Renal cortex interstitium (tissue), 11 donors: Measurements from ENCODE around the gene MAP3K9. TPM values are rescaled to one million over a fixed set of nuclear protein-coding genes. Genes with fewer than 3 reads are reported as not detected.

Source experiments
- DNase-seq, 11 donors: peaks; one replicate each; pipeline ENCODE4 v3.0.0-alpha.2; 2013; ENCODE audit warnings: low read depth in 9 of 11, low spot score in 4 of 11; ENCODE audit errors: extremely low read depth in 1 of 11
- polyA plus RNA-seq, 3 donors: library from polyadenylated mRNA; unstranded; fragments of 120-200 nt; gene quantifications; one replicate each; pipeline ENCODE4 v1.2.1, GENCODE V29; 2013; ENCODE audit not compliant: insufficient read length in 3 of 3

Gene MAP3K9
- polyA plus RNA-seq, 3 donors = 3.9 to 4.8 (median 3.9) TPM

DNA sequence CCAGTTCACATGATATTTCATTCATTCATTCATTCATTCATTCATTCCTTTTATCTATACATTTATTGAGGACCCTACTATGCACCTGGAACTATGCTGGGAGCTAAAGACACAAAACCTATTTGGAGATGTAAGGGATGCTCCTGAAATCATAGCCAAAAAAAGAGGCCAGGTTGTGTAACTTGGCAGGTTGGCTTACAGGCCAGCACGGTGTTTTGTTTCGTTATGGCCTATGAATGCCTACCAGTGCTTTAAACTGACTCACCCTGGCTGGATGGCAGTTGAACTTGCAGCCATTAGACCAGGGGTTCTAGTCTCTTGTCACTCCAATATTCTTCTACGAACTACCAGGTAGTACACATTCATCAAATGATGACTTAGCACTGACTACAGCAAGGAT is 15.7 kb downstream of the MAP3K9 start:
- no peak for DNase-seq

DNA sequence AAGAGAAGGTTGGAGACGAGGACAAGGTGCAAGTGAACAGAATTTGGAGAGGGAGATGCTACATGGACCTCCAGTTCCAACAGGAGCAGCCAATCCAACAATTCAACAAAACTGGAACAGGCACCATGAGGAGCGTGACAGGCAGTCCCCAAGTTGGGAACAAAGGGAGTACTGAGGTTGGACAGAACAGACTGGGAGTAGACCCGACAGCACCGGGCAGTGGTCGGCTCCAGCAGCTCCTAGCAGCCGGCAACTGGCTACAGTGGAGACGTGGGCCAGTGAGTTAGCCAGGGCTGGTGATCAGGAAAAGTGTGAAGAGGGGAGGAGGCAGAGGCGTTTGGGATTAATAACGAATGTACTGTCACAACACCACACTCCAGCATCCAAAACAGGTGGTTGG is 16.4 kb downstream of the MAP3K9 start:
- DNase-seq = no peak

DNA sequence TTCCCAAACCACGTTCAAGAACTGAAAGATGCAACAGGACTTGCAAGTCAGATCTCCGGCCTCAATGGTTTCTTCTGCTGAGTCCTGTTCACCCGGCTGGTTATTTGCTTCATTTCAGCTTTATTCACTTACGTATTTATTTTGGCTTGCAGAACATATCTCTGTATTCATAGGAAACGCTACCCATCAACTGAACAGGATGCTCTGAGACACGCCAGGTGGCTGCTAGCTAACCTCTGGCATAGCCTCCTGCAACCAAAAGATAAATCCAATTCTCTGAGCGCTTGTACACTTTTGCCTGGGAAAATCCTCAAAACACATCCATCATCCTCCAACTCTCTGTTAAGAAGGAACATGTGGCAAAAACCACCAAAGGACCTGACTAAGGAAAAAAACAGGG is 17.3 kb downstream of the MAP3K9 start:
- no peak for DNase-seq

DNA sequence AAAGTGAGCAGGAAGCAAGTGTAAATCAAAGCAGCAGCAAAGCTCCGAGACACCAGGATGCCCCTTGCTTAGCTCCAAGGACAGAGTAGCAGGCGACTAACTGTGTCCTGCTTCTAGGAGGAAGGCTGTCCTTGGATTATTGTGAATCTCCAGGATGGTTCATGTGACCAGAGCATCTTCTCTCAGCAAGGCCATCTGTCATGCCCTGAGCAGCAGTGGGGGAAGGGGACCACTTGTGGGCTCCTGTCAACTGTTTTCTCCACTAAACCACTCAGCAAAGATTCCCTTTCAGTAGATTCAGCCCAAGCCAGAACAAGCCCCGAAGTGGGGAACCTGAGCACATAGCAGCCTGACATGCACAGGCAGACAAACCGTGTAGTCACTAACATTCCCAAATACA is 19.4 kb downstream of the MAP3K9 start:
- no peak for DNase-seq

DNA sequence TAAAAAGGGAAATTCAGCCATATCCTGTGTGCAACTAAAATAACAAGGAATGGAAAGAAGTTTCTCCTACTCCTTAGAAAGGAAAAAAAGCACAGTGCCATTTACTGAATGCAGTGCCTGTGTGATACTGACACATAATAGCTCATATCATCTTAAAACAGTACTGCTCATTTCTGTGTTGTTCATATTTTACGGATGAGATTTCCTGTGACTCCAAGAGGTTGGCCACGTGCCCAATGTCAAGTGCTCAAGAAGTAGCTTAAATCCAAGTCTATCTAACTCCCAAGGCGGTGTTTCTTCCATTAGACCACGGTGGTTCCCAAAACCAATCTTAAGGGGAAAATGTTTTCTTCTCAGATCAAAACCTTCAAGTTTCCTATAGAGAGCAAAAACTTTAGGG is 20.0 kb downstream of the MAP3K9 start:
- DNase-seq = no peak

DNA sequence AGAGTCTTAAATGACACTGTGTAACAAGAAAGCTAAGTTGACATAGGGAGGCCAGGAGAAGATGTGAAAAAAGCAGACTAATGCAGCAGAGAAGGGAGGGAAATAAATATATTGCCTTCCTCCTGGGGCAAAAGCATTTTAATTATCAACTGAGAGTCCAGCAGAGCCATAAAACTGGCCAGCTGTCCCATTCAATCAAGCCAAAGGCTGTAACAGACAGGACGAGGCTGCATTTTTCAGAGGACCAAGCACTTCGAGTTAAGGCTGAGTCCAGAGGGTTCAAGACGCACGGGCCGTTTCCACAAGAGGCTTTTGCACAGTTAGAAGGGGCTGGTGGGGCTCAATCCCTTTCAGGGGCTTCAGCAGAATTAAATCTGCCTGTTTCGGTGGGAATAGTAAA is 20.4 kb downstream of the MAP3K9 start:
- DNase-seq = peak in 1 of 11 donors; percentile 22

DNA sequence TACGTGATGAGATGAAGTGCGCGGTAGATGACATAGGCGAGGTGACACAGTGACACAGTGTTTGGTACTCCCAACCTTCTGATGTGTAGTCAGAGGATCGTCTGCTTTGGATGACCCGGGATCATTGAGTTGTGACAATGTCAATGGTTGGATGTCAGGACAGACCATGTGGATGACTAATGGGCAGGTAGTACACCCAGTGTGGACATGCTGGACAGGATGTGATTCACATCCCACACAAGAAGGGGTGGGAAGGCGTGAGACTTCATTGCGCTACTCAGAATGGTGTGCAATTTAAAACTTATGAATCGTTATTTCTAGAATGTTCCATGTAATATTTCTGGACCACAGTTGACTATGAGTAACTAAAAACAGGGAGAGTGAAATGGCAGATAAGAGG is 23.8 kb downstream of the MAP3K9 start:
- DNase-seq = no peak

DNA sequence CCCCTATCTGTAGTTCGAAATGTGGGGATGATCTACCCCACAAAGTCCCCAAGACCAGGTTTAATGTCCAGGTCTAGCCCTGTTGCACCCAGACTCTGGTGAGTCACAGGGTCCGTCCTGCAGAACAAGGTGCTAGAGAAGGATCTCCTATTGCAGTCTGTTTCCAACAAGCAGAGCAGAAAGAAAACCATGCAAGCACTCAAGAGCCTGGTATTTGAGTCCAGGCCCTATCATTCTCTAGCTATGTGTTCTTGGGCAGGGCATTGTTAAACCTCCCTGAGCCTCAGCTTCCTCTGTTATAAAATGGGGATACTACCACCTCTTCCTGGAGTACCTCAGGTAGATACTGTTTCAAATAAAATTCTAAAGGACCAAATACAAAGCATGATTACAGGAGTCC is 24.4 kb downstream of the MAP3K9 start:
- DNase-seq = no peak

DNA sequence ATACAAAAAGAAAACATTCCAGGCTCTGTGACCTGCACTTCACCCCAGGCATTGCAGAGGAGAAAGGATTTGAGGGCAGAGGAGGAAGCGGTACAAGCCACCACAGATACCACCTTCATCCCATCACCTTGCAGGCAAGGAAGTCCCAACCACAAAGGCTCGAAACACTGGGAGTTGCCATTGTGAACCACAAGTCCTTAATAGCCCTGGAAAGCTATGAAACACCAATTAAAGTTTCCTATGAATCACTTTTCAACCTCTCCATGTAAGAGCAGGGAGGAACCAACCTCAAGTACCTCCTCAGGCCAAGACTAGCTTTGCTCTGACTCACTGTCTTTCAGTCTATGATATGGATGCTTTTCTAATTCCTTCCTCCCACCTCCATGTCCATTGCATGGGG is 27.0 kb downstream of the MAP3K9 start:
- DNase-seq = no peak

DNA sequence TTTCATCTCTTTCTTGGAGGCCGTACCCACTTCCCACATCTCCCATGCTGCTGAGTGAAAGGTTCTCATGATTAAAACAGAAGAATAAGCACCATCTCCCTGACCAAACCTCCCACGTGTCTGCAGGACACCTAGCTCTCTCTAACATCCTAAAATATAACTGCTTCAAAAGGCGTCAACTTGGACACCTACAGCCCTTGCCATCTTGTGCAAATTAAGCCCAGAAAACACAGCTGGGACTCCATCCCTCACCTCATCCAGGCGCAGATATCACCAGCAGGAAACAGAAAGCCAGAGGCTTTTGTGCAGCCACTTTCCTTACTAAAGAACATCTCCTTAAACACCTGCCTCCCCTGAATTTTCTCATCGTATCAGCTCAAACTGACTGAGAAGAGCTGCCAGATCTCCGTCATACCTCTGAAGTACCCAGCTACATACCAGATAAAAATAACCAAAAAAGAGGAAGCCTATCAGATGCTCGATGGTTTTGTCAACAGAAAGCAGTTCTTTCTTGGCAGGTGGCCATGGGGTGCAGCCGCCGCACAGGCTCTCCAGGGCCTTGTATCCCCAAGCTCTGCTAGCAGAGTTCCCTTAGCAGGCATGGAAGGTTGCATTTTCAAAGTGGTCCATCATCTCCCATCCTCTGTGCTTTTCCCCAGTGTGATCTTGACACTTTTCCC is 28.8 kb downstream of the MAP3K9 start:
- DNase-seq = no peak

DNA sequence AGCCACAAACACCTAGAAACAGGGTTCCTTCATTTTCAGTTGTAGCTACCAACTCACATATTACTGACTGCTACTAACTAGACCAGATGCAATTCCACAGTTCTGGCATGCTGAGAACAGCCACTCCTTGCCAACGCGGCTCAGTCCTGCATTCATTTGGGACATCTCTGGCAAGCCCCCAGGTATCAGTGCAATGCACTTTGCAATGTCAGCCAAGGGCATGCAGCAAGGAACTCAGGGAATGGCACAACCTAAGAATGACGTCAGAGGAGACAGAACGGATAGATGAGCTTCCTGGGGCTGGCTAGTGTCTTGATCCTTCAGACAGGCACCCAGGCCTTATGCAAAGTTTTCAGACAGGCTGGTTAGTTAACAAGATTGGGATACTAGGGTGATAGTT is 29.6 kb downstream of the MAP3K9 start:
- no peak for DNase-seq

DNA sequence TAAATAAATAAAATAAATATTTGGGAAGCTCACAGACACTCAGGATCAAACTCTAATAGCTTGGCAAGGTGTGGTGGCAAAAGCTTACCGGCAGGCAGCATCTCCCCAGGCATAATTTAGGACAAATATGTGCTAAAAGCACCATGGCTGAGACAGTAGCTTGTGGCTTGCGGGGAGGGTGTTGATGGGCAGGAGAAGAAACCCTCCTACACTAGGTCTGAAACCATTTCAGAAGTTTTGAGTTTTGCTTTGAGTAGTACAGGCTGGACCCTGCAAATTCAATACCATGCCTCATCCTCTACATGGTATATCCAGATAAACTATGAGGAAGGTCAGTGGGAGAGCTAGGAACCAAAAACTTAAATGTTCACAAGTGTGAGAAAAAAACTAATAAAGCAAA is 33.1 kb downstream of the MAP3K9 start:
- no peak for DNase-seq

DNA sequence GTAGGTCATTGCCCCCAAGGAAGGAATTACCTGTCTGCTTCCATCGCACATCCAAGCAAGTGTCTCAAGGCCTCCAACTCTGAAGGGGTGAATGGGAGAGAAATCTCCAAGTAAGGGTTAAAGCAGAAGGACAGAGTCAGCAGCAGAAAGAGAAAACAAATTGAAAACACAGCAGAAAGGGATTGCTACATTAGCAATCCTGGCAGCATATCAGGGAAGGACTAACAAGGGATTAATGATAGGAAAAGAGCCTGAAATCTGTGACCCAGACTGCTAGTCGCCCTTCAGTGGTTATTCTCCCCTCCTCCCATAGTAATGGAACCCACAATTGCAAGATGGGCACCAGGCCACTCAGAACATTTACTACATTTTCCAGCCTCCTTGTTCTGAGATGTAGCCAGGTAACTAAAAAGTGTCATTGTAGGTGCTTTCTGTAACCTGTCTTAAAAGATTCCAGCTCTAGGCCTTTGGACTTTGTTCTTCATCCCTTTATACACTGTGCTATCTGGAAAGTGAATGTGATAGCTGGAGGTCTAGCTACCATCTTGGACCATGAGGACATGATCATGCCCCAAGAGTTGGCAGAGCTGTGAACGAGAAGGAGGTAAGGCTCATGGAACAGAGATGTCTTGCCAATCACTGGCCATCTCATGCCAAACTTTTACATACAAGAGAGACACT is 36.0 kb downstream of the MAP3K9 start:
- no peak for DNase-seq

DNA sequence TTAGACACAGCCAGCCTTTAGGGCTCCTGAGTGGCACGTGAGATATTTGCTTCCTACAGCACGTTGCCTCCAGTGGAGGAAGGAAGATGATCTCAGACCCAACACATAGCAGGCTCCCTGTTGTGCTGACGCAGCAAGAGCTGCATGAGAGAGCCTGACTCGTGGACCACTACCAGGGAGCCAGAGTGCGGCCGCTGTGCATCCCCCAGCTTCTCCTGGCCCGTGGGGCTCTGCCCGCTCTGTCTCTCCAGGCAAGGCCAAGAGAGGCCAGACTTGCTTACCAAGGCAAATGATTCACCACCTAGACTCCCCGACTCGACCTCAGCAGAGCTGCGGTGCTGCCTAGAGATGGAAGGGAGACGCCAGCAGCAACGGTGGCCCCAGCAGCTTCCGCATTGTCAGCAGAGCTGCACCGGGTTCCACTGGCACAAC is 37.5 kb downstream of the MAP3K9 start:
- no peak for DNase-seq

DNA sequence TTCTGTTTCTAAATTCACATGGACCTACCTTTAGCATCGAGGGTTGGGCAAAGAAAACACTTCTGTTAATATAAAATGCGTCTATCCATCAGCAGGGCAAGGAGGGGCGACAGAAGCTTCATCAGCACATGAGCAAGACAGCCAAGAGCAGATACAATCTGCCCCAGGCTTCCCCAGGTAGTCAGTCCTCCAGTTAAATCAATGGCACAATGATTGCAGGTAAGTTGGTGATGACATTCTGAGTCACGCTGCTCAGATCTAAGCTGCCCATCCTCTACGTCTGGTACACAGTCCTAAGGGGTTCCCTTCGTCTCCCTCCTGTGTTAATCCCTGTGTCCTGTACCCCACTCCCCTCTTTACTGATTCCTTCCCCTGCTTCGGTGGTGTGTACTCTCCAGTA is 38.8 kb downstream of the MAP3K9 start:
- no peak for DNase-seq

DNA sequence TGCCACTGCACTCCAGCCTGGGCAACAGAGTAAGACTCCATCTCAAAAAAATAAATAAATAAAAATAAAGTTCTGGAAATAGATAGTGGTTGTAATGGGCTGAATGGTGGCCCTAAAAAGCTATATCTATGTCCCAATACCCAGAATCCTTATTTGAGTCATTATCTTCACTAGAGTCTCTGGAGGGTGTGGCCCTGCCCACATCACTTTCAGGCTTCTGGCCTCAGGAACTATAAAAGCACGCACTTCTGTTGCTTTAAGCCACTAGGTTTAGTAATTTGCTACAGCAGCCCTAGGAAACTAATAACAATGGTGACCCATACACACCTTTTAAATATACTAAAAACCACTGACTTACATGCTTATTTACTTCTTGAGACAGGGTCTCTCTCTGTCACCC is 49.9 kb downstream of the MAP3K9 start:
- no peak for DNase-seq

DNA sequence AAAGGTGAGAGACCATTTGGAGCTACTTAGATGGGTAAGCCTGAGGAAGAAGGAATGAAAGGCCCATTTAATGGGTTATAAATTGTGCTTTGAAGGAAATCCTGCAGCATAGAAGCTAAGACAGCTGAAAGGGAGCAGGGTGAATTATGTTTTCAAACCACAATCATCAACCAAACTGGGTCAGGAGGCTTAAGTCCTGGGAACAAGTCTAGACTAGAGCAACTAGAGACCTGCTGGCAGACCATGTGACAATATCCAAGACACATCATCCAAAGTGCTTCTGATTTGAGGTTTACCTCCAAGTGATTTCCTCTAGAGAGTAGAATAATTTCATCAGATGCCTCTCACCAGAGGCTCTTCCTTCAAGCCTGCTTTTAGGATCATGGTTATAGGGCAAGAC is 53.7 kb downstream of the MAP3K9 start:
- no peak for DNase-seq

DNA sequence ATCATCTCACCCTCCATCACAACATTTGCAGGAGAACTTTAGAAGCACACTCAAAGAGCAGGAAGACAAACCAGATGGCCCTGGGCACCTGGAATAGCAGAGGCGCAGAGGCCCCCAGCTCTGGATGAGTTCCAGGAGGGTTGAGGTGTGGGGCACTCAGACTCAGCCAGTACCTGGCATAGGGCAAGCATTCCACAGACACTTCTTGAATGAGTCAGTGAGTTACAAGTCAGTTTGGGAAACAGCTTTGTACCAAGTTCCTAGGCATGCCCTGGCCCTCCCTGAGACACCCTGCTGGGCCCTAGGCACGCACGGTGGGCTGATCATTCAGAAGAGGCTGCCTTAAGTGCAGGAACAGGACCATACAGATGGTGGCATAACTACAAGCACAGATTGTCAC is 54.3 kb downstream of the MAP3K9 start:
- DNase-seq = no peak

DNA sequence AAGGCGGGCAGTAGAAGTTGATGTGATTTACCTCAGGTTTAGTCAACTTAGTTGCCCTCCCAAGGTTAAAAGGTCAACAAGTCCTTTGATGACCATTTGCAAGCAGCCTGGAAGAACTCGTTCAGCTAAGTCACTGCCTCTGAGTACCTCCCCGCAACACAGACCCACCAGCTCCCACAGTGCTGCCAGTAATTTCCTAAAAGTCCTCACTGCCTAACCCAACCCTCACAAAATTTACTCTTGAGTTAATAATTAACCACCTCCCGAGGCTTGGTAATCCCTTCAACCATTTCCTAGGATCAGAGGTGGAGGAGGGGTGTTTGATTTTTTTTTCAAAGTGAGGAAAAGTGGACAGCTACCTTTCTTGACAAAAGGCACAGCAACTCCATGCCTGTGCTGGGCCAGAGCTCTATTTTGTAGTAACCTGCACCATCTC is 55.8 kb downstream of the MAP3K9 start:
- peak in 7 of 11 donors; percentile 12 to 56 (median 28) for DNase-seq

DNA sequence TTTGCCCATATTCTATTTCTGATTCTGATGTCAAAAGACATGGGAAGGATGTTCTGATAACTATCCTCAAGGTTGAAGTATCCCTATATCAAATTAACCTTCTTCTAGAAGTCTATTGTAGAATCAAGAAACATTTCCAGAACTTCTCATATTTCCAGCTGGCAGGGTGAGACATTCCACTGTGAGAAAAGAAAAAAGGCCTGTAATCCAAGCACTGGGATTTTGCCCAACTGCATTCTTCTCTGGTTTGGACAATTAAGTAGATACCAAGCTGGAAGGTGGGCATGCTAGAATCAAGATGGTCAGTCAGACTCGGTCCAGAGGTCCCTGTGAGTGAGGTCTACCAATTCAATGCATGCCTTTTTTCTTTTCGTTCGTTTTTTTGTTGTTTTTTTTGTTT is 60.9 kb downstream of the MAP3K9 start:
- DNase-seq = no peak

DNA sequence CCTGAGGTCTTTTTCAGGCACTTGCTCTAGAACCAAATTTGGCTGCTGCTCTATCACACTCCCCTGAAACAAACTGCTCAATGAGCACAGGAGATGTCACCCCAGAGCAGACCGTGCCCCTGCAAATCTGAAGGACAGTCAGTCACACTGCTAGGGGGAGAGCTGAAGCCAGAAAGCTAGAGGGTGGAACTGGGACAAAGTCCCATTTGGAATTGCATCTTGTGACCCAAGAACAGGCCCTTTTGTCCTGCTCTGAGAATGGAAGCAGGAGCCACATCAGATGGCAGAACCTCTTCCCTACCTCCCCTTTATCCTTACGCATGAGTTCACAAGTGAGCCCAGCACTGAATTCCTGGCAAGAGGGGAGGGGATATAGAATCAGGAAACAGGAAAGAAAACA is 64.7 kb downstream of the MAP3K9 start:
- DNase-seq = no peak
